22Rv1 (cell line): ENCODE data around the gene ABLIM2.

ENCODE experiments used
- CTCF ChIP-seq: fragments of 450-650 bp; IDR thresholded peaks from 2 replicates; pipeline ENCODE4 v1.5.1; 2017; ENCODE audit warnings: mild to moderate bottlenecking
- ZFX ChIP-seq: fragments of 450-650 bp; IDR thresholded peaks from 2 replicates; pipeline ENCODE4 v1.6.1; 2017; ENCODE audit warnings: antibody characterized with exemption, borderline replicate concordance

- no peak for TF ChIP-seq CTCF
- no peak for TF ChIP-seq ZFX
Observed at GRCh38 chr4:8180310-8181093, 21.9 kb upstream of the ABLIM2 start.
